Stomach smooth muscle (tissue), 2 donors: Measurements from ENCODE around the gene LCA5L.

Source experiments
- H3K27ac ChIP-seq: one replicate; pipeline ENCODE4 v1.7.0; 2013; ENCODE audit warnings: mild to moderate bottlenecking, low read length, inconsistent platforms
- H3K27me3 ChIP-seq, 2 donors: one replicate each; pipeline ENCODE4 v1.7.0; 2013; ENCODE audit warnings: low read length in 2 of 2; ENCODE audit not compliant: insufficient read depth in 2 of 2, control insufficient read depth in 1 of 2
- H3K36me3 ChIP-seq, 2 donors: one replicate each; pipeline ENCODE4 v1.7.0; 2013; ENCODE audit warnings: low read length in 2 of 2; ENCODE audit not compliant: control insufficient read depth in 2 of 2, insufficient read depth in 2 of 2
- H3K4me1 ChIP-seq: one replicate; pipeline ENCODE4 v1.7.0; 2013; ENCODE audit warnings: low read length; ENCODE audit not compliant: control insufficient read depth, insufficient read depth
- H3K4me3 ChIP-seq, 2 donors: one replicate each; pipeline ENCODE4 v1.7.0; 2013; ENCODE audit warnings: low read length in 2 of 2
- H3K9ac ChIP-seq, 2 donors: one replicate each; pipeline ENCODE4 v1.7.0; 2013; ENCODE audit warnings: low read length in 2 of 2, mild to moderate bottlenecking in 1 of 2
- H3K9me3 ChIP-seq, 2 donors: one replicate each; pipeline ENCODE4 v1.7.0; 2013; ENCODE audit warnings: low read length in 2 of 2; ENCODE audit not compliant: control insufficient read depth in 2 of 2
- donor health status: healthy.
- donor health status: Pancreatic carcinoma.

Gene LCA5L

DNA sequence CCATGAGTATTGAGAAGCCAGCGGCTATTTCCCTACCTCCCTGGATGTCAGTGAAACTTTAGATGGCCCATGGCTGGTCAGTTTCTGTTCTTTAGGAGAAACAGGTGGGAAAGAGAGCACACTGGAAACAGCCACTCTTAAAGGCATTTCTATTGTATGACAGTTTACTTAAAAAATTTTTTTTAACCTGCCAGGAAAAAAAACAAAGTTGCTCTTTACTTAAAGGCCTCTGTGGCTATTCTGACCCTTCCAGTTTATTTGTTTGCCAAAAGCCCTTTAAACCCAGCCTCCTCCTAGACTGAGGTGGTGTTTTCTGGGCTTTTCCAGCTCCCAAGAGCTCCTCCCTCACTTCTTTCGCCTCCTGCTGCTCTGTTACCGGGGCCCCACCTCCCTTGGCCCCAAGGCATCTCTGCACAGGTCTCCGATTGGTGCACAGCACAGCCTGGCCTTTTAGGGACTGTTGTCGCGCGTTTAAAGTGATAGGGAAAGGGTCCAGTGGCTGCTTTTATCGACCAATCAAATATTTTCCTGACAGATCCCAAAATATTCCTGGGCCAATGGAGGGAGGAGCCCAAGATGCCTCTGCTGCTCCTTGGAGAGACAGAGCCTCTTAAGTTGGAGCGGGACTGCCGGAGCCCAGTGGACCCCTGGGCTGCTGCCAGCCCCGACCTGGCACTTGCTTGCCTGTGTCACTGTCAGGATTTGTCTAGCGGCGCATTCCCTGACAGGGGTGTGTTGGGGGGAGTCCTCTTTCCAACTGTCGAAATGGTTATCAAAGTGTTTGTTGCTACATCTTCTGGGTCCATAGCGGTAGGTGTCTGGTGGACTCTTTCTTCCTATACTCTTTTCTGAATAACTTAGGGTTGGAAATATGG, 6.0 kb upstream of the LCA5L start, which contains the start of gene SH3BGR:
Gene SH3BGR, plus strand, starts transcription at position 639 of the 875 bp plus-strand sequence. Its CDS starts 127 bp downstream, at position 766.
- H3K36me3 ChIP-seq: no peaks in the 10 kb centered on the region
- H3K27ac ChIP-seq: peak within 1 kb of the TSS; percentile 89
- peak within 1 kb of the TSS; percentile 42 to 68 for H3K4me3 ChIP-seq
- H3K27me3 ChIP-seq: no peaks in the 10 kb centered on the region
- no peaks in the 10 kb centered on the region for H3K9me3 ChIP-seq
- peaks cover 3% of the 10 kb centered on the region for H3K4me1 ChIP-seq
- peak within 1 kb of the TSS; percentile 65 to 80 for H3K9ac ChIP-seq

- H3K36me3 ChIP-seq: no peaks in the 10 kb centered on the region
- H3K4me3 ChIP-seq: no peak overlapping the region
- H3K9ac ChIP-seq: no peak overlapping the region
- no peak overlapping the region for H3K27ac ChIP-seq
- peaks cover 15% of the 10 kb centered on the region for H3K4me1 ChIP-seq
- no peaks in the 10 kb centered on the region for H3K9me3 ChIP-seq
- no peaks in the 10 kb centered on the region for H3K27me3 ChIP-seq
Observed at GRCh38 chr21:39447264-39447663, 1.7 kb upstream of the LCA5L start.

GRCh38 chr21:39444421-39445180, 977 bp downstream of the LCA5L start:
- no peaks in the 10 kb centered on the region for H3K9me3 ChIP-seq
- H3K27me3 ChIP-seq: no peaks in the 10 kb centered on the region
- H3K27ac ChIP-seq: peak overlapping the region; percentile 93
- peak overlapping the region; percentile 85 to 91 for H3K4me3 ChIP-seq
- no peaks in the 10 kb centered on the region for H3K36me3 ChIP-seq
- peaks cover 15% of the 10 kb centered on the region for H3K4me1 ChIP-seq
- peak overlapping the region; percentile 75 to 94 for H3K9ac ChIP-seq

- Histone ChIP-seq H3K27ac (no peak overlapping the region), H3K4me1 (peaks cover 15% of the 10 kb centered on the region), H3K9ac (no peak overlapping the region), H3K27me3 (no peaks in the 10 kb centered on the region), H3K9me3 (no peaks in the 10 kb centered on the region), H3K4me3 (no peak overlapping the region), H3K36me3 (no peaks in the 10 kb centered on the region)
Observed at GRCh38 chr21:39441502-39442475, 3.8 kb downstream of the LCA5L start.

DNA sequence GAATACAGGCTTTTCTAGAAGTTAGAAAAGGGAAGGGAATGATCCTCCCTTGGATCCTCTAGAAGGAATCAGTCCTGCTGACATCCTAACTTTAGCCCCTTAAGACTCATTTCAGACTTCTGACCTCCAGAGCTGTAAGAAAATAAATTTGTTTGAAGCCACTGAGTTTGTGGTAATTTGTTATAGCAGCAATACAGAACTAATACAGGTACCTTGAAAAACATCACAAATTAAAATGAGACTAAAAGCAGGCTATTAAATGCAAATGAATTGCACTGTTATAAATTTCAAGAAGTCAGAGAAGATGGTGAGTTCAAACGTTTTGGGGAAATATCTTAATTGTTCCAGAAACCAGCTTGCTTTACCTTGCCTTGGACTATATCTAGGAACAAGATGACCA, 6.3 kb downstream of the LCA5L start:
- no peak overlapping the region for H3K9ac ChIP-seq
- H3K27ac ChIP-seq: no peak overlapping the region
- H3K9me3 ChIP-seq: no peaks in the 10 kb centered on the region
- H3K36me3 ChIP-seq: no peaks in the 10 kb centered on the region
- H3K4me1 ChIP-seq: no peaks in the 10 kb centered on the region
- no peak overlapping the region for H3K4me3 ChIP-seq
- H3K27me3 ChIP-seq: no peaks in the 10 kb centered on the region

- no peak overlapping the region for H3K9ac ChIP-seq
Observed at GRCh38 chr21:39434950-39435349, 10.6 kb downstream of the LCA5L start.

GRCh38 chr21:39430954-39431353, 14.6 kb downstream of the LCA5L start:
- Histone ChIP-seq H3K9me3 (no peaks in the 10 kb centered on the region), H3K4me1 (no peaks in the 10 kb centered on the region), H3K4me3 (no peak overlapping the region), H3K27ac (no peak overlapping the region), H3K27me3 (no peaks in the 10 kb centered on the region), H3K9ac (no peak overlapping the region), H3K36me3 (no peaks in the 10 kb centered on the region)

More at GRCh38 chr21:39434950-39435349, 10.6 kb downstream of the LCA5L start:
- Histone ChIP-seq H3K4me3 (no peak overlapping the region), H3K36me3 (no peaks in the 10 kb centered on the region), H3K4me1 (no peaks in the 10 kb centered on the region), H3K9me3 (no peaks in the 10 kb centered on the region), H3K27ac (no peak overlapping the region), H3K27me3 (no peaks in the 10 kb centered on the region)

GRCh38 chr21:39430457-39430856, 15.1 kb downstream of the LCA5L start:
- Histone ChIP-seq H3K36me3 (peaks cover 0 to 2% of the 10 kb centered on the region in 2 donors), H3K9me3 (no peaks in the 10 kb centered on the region), H3K4me3 (no peak overlapping the region), H3K27ac (no peak overlapping the region), H3K27me3 (no peaks in the 10 kb centered on the region), H3K9ac (no peak overlapping the region), H3K4me1 (no peaks in the 10 kb centered on the region)

GRCh38 chr21:39430016-39430415, 15.6 kb downstream of the LCA5L start:
- Histone ChIP-seq H3K9me3 (no peaks in the 10 kb centered on the region), H3K4me3 (no peak overlapping the region), H3K27me3 (no peaks in the 10 kb centered on the region), H3K9ac (no peak overlapping the region), H3K4me1 (no peaks in the 10 kb centered on the region), H3K36me3 (peaks cover 0 to 2% of the 10 kb centered on the region in 2 donors), H3K27ac (no peak overlapping the region)

GRCh38 chr21:39429445-39429844, 16.1 kb downstream of the LCA5L start:
- no peak overlapping the region for H3K9ac ChIP-seq
- no peaks in the 10 kb centered on the region for H3K27me3 ChIP-seq
- peaks cover 0 to 2% of the 10 kb centered on the region in 2 donors for H3K36me3 ChIP-seq
- H3K27ac ChIP-seq: no peak overlapping the region
- H3K4me1 ChIP-seq: no peaks in the 10 kb centered on the region
- H3K4me3 ChIP-seq: no peak overlapping the region
- no peaks in the 10 kb centered on the region for H3K9me3 ChIP-seq
